ENCODE data around the gene ZBBX. TPM values are rescaled to one million over a fixed set of nuclear protein-coding genes. Genes with fewer than 3 reads are reported as not detected.
"Not testable (repeated sequence)": the region's sequence is repeated elsewhere in the genome, so short reads cannot be mapped to it uniquely, and the experiment has no call there.

Gene ZBBX
- not detected for polyA plus RNA-seq (2013, experiment 1 of 2; ENCODE audit: insufficient read length)
- not detected for polyA plus RNA-seq (2013, experiment 2 of 2; ENCODE audit: insufficient read length)

- peak; percentile 74 for DNase-seq
Measured at GRCh38 chr3:167380004-167380689, at the start of gene ZBBX. TSS of gene ZBBX (minus strand) at chr3:167380297. CDS start at chr3:167372901, 7,396 bp downstream.

- DNase-seq, result not testable (repeated sequence)
Measured at GRCh38 chr3:167426962-167427361, 46.9 kb upstream of the ZBBX start.

- DNase-seq, result not testable (repeated sequence)
Measured at GRCh38 chr3:167422396-167422795, 42.3 kb upstream of the ZBBX start.

GRCh38 chr3:167409611-167410010 lies 29.5 kb upstream of the ZBBX start:
- no peak for DNase-seq

GRCh38 chr3:167406876-167407492 lies 26.9 kb upstream of the ZBBX start:
- peak; percentile 46 for DNase-seq

- DNase-seq, result no peak
Measured at GRCh38 chr3:167397826-167398225, 17.7 kb upstream of the ZBBX start.

GRCh38 chr3:167396075-167396474 lies 16.0 kb upstream of the ZBBX start:
- no peak for DNase-seq

GRCh38 chr3:167394003-167394402 lies 13.9 kb upstream of the ZBBX start:
- DNase-seq, result no peak

- DNase-seq, result no peak
Measured at GRCh38 chr3:167382155-167382554, 2.1 kb upstream of the ZBBX start.

- no peak for DNase-seq
Measured at GRCh38 chr3:167375478-167375877, 4.6 kb downstream of the ZBBX start.

GRCh38 chr3:167372138-167372537 lies 8.0 kb downstream of the ZBBX start:
- DNase-seq, result no peak

- DNase-seq, result no peak
Measured at GRCh38 chr3:167361948-167362347, 18.1 kb downstream of the ZBBX start.

- DNase-seq, result no peak
Measured at GRCh38 chr3:167361306-167361705, 18.8 kb downstream of the ZBBX start.

- DNase-seq, result no peak
Measured at GRCh38 chr3:167355446-167355845, 24.7 kb downstream of the ZBBX start.

GRCh38 chr3:167354751-167355150 lies 25.3 kb downstream of the ZBBX start:
- DNase-seq, result no peak

- DNase-seq, result peak; percentile 7
Measured at GRCh38 chr3:167350245-167350862, 29.7 kb downstream of the ZBBX start.

- no peak for DNase-seq
Measured at GRCh38 chr3:167346171-167346570, 33.9 kb downstream of the ZBBX start.

GRCh38 chr3:167330993-167331785 lies 48.9 kb downstream of the ZBBX start:
- DNase-seq, result no peak

GRCh38 chr3:167323572-167323971 lies 56.5 kb downstream of the ZBBX start:
- no peak for DNase-seq

GRCh38 chr3:167318996-167319615 lies 61.0 kb downstream of the ZBBX start:
- DNase-seq, result no peak

- no peak for DNase-seq
Measured at GRCh38 chr3:167318306-167318705, 61.8 kb downstream of the ZBBX start.

GRCh38 chr3:167306319-167306718 lies 73.8 kb downstream of the ZBBX start:
- DNase-seq, result no peak

All from fibroblast of skin of scalp (primary cell).